Left renal pelvis (tissue), 4 donors: ENCODE measurements around the gene SLC6A11. TPM values are rescaled to one million over a fixed set of nuclear protein-coding genes. Genes with fewer than 3 reads are reported as not detected.

Experiments
- DNase-seq, 4 donors: peaks; one replicate each; pipeline ENCODE4 v3.0.0-alpha.2; 2013; ENCODE audit warnings: low read depth in 4 of 4, low spot score in 3 of 4
- polyA plus RNA-seq, 4 donors: library from polyadenylated mRNA; unstranded; fragments of 120-200 nt; gene quantifications; one replicate each; pipeline ENCODE4 v1.2.1, GENCODE V29; 2013; ENCODE audit not compliant: insufficient read length in 4 of 4

SLC6A11 gene
- polyA plus RNA-seq, 4 donors: 0.05 to 0.09 (median 0.06) TPM; not detected in 1

DNA sequence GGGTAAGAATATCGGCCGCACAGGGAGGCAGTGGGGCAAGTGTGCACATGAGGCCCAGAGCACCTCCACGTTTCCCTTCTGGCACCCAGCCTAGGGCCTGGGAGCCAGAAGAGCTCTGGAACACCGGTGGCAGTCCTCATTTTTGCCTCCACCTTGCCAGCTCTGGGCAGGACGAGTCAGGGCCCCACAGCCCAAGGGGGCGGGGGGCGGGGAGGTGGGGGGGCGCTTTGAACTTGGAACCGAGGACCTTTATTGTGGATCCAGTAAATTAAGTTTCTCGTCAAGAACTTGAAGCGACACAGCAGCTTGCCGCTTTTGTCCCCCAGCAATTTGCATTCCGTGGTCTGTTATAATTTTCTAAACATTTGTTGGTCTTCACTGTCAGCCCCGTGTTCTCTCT lies 66.8 kb downstream of the SLC6A11 start:
- DNase-seq: no peak

DNA sequence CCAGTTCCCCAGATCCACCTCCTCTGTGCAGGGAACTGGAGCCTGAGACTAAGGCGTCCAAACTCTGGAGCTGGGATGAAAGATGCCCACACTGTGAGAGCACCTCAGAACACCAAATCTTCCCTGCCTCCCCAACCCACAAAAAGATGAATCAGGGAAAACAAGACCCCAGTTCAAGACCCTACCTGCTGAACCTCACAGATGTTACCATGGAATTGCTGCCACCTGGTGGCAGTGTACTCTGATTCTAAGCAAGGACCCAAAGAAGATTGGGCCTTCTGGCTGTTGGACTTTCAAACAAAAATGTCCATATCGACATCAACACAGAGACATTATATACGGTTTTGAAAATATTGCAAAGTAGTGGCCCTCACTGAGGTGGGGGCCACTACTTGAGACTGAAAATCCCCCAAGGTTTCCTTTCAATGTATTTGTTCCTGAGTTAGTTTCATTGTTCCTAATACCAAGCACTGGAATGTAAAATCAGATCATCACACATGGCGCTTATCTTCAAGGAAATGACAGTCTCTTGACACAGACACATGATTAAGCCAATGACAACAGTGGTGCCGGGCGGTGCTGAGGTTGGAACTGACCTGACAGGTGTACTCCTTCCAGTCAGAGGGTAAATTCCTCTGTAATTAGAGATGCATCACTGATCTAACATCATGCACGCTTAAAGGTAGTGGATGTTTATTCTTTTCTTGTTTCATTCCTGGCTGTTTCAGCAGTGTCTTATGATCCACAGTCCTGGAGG lies 67.6 kb downstream of the SLC6A11 start:
- no peak for DNase-seq

DNA sequence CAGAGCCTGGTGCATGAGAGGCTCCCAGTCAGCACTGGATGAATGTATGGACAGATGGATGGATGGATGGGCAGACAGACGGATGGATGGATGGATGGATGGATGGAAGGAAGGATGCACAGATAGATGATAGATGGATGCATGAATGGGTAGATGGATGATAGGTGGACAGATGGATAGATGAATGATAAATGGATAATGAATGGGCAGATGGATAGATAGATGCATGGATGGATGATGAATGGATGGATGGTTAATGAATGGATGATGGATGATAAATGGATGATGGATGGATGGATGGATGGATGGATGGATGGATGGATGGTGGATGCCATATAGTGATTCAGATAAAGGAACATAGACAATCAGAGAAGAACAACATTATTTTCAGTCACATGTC lies 71.0 kb downstream of the SLC6A11 start:
- no peak for DNase-seq

DNA sequence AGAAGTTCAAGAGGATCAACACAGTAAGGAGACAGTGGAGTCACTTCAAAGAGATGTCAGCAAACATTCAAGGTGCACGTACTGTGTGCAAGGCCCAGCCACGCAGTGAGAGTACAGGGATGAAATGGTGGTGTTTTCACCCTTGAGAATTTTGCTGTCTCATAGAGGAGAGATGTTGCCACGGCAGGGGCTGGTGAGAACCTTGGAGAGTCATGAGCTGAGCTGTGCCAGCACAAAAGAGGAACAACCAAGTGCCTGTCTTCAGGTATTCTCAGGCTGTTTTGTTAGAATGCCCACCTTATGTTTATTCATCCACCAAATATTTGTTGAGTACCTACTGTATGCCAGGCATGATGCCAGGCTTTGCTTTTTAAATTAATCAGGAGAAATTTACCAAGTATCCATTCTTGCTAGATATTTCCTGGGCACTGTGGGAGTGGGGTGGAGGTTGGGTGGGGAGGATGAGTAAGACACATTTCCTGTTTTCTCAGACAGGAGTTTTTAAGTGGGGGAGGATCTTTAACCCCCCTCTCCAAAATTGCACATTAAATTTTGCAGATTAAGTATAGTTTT lies 72.6 kb downstream of the SLC6A11 start:
- DNase-seq: no peak

DNA sequence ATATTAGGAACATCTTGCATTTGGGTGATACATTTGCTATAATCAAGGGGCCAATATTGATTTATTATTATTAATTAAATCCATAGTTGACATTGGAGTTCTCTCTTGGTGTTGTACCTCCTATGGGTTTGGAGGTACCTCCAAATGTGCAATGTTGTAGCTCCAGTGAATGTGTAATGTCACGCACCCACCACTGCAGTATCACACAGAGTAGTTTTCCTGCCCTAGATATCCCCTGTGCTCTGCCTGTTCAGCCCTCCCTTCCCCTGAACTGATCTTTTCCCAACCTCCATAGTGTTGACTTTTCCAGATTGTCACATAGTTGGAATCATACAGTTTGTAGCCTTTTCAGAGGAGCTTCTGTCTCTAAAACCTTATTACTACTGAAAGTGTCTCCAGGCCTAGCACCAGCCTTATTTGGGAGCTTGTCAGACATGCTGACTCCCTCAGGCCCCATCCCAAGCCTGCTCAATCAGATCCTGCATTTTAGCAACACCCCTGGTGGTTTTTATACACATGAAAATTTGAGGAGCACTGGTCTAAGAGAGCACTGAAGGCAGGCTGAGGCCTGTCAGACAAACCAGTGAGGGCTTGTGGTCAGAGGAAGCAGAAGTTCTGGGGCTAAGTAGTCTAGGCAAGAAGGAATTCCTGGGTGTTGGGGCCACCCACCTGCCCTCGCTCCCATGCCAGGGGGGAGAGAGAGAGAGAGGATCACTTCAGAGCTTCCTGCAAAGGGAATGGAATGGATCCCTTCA lies 73.4 kb downstream of the SLC6A11 start:
- no peak for DNase-seq

DNA sequence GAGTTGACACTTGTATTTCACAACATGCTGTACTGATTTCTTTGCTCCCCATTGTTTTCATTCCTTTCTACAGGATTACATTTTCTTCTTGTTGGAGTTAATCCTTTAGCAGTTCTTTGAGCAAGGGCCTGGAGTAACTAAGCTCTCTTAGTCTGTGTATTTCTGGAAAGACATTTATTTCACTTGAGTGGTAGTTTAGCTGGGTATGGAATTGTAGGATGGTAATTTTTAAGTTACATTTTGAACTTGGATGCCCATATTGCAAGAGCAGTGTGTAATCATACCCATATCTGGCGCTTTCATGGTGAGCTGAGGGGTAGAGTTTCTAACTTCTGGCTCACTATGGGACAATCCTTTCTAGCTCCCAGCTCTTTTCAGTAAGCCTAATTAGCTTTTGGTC lies 74.6 kb downstream of the SLC6A11 start:
- DNase-seq: no peak

DNA sequence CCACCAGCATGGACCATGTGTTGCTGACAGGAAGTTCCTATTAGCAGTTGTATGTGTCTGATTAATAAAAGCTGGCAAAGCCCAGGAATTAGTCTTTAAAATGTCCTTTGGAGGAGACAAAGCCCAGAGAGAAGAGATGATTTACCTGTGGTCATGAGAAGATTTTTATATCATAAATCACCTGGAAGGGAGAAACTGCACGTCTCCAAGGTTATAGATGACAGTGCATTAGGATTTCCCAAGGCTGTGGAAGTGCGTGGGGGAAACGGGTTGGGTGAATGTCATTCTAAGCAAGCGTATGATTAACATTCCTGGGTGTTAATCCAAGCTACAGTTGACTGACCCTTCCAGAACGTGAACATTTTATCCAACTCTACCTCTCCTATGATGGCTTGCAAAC lies 76.6 kb downstream of the SLC6A11 start:
- no peak for DNase-seq

DNA sequence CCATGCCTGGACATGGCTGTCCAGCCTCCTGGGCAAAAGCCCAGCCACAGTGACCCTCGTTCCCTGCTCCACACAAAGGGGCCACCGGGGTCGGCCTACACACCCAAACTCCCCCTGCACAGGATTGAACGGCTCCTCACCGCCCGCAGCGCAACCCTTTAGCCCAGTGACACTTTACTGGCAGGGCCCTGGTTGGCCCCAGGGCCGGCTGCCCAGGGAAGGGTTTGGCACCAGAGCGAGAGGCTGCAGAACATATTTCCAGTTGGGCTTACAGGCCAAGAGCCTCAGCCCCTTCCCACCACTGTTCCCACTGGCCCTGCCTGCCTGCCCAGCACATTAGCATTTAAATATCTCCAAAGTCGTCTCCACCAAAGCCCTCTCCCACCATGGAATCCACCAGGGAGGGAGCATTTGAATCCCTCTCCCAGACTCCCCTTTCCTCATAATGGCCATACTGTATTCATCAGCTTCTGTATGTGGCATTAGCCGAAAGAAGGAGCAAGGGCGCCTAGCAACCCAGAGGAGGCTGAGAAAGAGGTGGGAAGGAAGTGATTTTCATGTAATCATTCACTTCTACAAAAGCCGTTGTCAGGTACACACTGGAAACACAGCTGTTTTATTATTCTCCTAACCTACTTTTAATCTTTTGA lies 85.4 kb downstream of the SLC6A11 start:
- DNase-seq: no peak

DNA sequence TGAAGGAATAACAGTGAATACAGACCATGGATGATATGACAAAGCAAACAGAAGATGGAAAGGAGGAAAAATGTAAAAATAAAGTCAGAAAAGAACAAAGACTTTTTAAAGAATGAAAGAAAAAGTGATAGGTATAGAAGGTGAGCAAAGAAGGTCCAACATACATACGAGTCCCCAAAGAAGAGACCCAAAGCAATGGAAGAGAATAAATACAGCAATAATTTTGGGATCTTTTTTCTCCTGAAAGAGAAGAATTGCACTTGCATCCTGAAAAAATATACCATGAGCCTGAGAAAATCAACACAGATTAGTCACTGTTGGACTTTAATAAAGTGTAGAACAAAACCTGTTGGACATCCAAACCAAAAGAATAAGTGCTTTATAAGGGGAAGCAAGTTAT lies 91.2 kb downstream of the SLC6A11 start:
- DNase-seq: no peak

DNA sequence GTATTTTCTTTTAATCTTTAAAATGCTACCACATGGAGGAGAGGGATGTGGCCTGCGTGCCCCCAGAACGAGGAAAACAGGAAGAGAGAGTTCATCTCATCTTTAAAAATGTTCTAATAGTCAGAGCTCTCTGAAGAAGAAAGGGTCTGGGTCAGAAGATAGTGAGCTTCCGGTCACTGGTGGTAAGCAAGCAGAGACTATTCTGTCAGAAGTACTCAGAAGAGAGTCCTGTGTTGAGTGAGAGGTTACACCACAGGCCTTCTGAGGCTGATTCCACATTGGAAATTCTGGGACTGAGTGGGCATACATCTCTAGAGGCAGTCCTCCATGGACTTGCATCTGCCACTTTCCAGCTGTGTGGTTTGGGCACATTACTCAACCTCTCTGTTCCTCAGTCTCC lies 94.3 kb downstream of the SLC6A11 start:
- no peak for DNase-seq

DNA sequence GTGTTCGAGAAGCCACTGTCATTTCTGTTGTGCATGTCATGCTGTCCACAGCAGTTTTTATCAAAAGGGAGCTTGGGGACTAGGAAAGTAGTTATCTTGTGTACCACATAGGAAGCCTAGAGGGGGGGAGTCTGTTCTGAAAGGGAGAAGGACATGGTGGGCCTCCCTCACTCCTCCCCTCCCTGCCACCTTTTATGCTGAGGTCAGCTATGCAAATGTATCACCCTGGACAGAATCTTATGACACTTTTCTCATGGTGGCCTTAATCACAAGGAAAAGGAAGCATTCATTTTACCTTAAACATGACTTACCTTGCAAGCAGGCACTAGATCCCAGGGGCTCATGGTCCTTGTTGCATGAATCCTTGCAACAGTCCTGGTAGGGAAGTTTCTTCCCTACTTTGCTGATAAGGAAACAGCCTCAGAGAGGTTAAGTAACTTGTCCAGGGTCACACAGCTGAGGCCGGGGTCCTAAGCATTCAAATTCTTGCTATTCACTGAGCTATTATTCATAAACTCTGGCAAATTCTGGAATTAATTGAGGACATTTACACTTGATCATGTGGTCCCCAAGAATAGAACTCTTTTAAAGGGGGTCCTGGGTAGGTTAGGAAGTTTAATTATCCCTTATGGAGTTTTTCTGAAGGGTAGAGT lies 95.4 kb downstream of the SLC6A11 start:
- DNase-seq: no peak

DNA sequence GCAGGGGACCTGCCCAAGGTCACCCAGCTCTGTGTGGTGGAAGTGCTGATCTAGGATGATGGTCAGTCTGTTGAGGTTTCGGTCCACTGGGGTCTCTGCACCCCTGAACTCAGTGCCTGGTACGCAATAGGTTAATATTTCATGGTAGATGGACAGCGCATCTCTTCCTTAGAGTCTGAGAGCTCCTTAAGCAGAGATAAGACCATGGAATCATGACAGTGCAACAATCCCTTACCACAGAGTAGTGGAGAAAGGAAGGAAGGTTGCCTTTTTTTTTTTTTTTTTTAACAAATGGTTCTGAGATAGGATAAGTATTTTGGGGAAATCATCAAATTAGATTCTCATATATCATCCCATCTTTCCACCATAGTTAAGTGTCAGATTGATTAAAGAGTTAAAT lies 96.8 kb downstream of the SLC6A11 start:
- no peak for DNase-seq

DNA sequence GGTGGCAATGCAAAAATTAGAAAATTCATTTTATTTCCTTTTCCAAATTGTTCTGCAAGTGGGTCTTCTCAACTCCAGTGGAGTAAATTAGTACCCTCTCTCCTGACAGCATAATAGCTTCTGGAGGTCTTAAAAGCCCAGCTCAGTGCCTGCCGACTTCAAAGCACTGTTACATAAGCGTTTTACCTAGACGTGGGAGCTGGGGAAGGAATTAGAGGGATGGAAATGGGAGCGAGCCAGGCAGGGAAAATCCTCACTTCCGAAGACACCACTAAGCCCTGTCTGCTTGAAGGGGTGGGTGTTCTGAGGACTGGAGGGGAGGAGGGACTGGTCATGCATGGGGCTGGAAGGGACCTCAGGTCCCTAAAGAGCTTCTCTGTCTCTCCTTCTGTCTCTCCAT lies 99.3 kb downstream of the SLC6A11 start:
- DNase-seq: no peak

DNA sequence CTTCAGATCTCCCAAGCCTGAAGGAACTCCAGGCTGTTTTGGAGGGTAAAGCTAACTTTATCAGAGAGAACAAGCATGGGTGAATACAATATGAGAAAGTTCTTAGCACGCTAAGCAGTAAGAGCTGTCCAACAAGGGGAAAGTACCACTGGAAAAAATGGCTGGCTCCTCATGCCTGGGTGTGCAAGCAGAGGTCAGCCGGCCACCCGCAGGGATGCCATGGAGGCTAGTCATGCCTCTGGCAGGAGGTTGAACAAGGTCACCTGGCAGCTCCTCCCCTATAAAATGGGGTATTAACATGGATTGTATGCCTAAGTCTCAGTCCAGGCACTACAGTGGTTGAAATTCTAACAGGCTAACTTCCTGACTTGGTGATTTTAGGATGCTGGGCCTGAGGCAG lies 101.1 kb downstream of the SLC6A11 start:
- no peak for DNase-seq

DNA sequence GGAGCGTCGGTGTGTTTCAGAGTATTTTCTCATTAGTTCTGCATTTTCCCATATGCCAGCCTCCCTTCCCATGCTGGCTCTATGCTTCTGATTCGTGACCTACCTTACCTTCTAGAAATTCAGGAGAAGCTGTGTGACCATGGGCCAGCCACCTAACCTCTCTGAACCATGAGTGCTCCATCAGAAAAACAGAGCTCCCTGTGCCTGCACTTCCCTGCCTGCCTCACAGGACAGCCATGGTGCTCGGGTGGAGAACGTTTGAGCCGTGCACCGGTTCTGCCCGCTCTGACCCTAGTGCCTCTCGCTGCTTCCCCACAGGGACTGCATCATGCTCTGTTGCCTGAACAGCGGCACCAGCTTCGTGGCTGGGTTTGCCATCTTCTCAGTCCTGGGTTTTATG lies 102.0 kb downstream of the SLC6A11 start:
- DNase-seq: no peak

DNA sequence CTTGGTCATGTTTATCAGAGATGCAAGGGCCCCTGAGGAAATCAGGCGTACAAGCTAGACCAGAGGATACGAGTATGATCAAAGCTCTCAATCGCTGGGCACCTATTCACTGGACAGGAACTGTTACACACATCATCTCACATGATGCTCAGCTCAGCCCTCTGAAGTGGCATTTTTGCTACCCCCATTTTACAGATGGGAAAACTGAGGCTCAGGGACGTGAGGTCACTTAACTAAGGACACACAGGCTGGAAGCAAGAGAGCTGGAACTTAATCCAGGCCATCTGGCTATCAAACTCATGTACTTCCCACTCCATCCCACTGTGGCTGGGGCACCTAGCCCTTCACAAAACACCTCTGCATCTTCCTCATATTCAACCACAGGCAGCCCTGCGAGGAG lies 103.6 kb downstream of the SLC6A11 start:
- DNase-seq: no peak

DNA sequence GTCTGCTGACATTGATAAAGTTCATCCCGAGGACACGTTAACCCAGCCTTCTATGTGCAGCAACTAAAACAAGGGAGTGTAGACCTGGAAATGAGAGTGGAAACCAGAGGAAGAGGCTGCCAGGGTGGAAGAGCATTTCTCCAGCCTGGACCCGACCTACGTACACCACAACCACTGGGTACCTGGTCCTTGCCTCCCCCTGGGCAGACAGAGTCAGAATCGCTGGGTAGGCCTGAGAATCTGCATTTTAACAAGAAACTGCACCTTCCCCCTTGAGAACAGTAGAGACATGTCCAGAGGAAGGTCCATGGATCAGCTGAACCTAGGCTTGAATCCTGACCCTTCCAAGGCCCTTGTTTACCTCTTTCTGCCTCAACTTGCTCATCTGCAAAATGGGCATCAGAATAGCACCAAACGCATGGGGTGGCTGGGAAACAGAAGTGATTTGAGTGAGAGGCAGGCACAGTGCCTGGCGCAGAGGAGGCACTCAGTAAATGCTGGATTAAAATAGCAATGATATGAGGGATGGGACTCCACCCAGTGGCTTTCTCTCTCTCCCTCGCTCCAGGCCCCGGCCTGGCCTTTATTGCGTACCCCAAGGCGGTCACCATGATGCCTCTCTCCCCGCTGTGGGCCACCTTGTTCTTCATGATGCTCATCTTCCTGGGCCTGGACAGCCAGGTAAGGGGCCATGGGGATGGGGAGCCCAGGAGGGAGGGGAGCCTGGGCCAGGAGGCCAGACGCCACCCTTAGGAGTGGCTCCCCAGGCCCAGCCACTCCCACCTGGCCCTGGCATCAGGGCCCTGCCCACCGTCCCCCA lies 109.6 kb downstream of the SLC6A11 start:
- DNase-seq: no peak

DNA sequence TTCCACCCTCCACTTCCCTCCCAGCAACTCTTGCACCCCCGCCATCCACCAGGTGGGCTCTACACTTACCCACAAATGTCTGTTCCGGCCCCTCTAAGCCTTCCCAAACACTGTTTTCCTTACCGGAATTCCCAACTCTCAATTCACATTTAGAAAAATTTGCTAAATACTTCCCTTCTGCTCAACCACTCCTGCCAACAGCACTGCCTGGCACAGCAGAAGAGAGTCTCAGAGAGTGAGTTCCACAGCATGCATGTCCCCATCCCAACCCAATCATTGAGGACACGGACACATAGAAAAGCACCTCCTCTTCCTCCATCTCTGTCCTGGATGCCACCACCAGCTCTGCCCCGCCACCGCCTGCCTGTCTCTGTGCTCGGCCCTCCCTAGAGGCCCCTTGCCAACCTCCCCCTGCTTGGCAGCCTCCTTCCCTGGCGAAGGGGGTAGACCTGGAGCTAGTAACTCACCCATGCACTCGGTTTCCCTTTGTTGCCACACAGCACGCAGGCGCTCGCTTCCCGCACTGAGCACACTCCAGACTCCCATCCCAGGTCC lies 110.3 kb downstream of the SLC6A11 start:
- no peak for DNase-seq

DNA sequence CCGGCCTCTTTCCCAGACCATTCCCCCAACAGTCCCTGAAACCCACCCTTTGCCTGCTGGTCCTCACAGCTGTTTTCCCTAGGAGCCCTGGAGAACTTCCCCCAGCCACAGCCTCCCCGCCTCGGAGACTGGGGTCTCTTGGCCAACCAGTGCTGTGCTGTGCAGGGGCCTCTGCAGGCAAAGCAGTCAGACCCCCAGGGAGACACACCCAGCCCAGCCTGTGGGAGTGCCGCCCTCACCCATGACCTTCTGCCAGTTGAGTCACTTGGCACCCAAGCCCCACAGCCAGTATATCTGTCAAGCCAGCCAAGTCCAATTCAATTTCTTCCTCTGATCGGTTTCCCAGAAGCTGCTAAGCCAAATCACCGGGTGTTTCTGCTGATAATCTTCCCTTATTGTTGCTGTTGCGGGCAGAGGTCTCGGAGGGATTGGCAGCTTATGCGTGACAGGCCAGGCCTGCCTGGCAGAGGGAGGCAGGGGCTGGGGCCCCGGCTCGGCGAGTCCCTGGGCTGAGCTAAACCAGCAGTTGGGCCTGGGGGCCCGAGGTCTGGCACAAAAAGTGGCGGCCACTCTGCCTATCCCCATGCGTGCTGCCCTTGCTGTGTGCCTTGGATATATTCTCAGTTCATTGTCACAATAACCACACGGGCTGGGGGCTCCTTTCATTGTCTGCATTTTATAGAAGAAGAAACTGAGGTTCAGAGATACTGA lies 110.9 kb downstream of the SLC6A11 start:
- no peak for DNase-seq
